ENCODE results near the gene STX16. TPM values are rescaled to one million over a fixed set of nuclear protein-coding genes. Genes with fewer than 3 reads are reported as not detected.

Gene STX16
- total and polyA plus RNA-seq, 2 donors (not counting 1 experiment from before 2014, with no cell fraction given), result 39.3 to 64.9 TPM

DNA sequence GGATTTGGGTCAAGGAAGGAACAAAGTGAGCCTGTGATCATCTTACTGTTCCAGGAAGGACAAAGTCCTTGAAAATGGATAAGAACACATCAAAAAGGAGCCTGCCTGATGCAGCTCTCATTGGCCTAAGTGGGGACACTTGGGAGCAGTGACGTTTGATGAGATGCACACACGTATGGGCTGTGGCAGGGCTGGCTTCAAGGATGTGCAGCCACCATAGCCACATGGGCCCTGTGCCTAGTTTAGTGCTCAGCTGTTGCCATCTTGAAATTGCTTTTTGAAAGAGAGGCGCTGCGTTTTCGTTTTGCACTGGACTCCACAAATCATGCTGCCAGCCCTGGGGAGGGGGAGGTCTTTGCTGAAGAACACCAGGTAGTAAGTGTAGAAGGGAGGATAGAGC lies 34.9 kb downstream of the STX16 start:
- Histone ChIP-seq H3K4me1 (ENCODE audit: control insufficient read depth, extremely low read depth, insufficient read depth, low read length) (no peaks in the 10 kb centered on the region), H3K27ac (ENCODE audit: insufficient read depth, low read length) (no peak overlapping the region), H3K36me3 (ENCODE audit: control insufficient read depth, insufficient read depth, low read length) (no peaks in the 10 kb centered on the region), H3K4me3 (replicated peaks in 1 of 4; ENCODE audit: control extremely low read depth in 1 of 4, insufficient read depth in 1 of 4, low read depth in 3 of 4, low read length in 4 of 4) (no peak overlapping the region), H3K9ac (ENCODE audit: insufficient read depth, low read length) (no peak overlapping the region), H3K79me2 (ENCODE audit: control insufficient read depth, insufficient read depth, low read length) (no peaks in the 10 kb centered on the region), H3K9me3 (ENCODE audit: control insufficient read depth, insufficient read depth, low read depth, low read length) (no peaks in the 10 kb centered on the region), H4K20me1 (ENCODE audit: control insufficient read depth, extremely low read depth, insufficient read depth, low read length) (no peaks in the 10 kb centered on the region), H2AFZ (ENCODE audit: low read length) (no peak overlapping the region), H3K27me3 (ENCODE audit: control insufficient read depth, insufficient read depth, low read length) (no peaks in the 10 kb centered on the region), H3K4me2 (ENCODE audit: extremely low read depth, insufficient read depth, low read length) (no peak overlapping the region)
- no peak for TF ChIP-seq EZH2 (IDR thresholded peaks at IDR 0.05; ENCODE audit: low read length, missing control alignments)
- TF ChIP-seq, protein P1, sequence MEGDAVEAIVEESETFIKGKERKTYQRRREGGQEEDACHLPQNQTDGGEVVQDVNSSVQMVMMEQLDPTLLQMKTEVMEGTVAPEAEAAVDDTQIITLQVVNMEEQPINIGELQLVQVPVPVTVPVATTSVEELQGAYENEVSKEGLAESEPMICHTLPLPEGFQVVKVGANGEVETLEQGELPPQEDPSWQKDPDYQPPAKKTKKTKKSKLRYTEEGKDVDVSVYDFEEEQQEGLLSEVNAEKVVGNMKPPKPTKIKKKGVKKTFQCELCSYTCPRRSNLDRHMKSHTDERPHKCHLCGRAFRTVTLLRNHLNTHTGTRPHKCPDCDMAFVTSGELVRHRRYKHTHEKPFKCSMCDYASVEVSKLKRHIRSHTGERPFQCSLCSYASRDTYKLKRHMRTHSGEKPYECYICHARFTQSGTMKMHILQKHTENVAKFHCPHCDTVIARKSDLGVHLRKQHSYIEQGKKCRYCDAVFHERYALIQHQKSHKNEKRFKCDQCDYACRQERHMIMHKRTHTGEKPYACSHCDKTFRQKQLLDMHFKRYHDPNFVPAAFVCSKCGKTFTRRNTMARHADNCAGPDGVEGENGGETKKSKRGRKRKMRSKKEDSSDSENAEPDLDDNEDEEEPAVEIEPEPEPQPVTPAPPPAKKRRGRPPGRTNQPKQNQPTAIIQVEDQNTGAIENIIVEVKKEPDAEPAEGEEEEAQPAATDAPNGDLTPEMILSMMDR (conservative IDR thresholded peaks at IDR 0.05 in 1 of 2, IDR thresholded peaks at IDR 0.05 in 1 of 2; ENCODE audit: low read depth in 1 of 2, low read length in 2 of 2), result no peak
- DNase-seq (ENCODE audit: low read depth in 2 of 2), result no peak

GRCh38 chr20:58688414-58688813 lies 37.3 kb downstream of the STX16 start:
- Histone ChIP-seq H2AFZ (ENCODE audit: low read length) (no peak overlapping the region), H3K27ac (ENCODE audit: insufficient read depth, low read length) (no peak overlapping the region), H3K9me3 (ENCODE audit: control insufficient read depth, insufficient read depth, low read depth, low read length) (no peaks in the 10 kb centered on the region), H4K20me1 (ENCODE audit: control insufficient read depth, extremely low read depth, insufficient read depth, low read length) (no peaks in the 10 kb centered on the region), H3K36me3 (ENCODE audit: control insufficient read depth, insufficient read depth, low read length) (peaks cover 1% of the 10 kb centered on the region), H3K9ac (ENCODE audit: insufficient read depth, low read length) (no peak overlapping the region), H3K4me2 (ENCODE audit: extremely low read depth, insufficient read depth, low read length) (no peak overlapping the region), H3K79me2 (ENCODE audit: control insufficient read depth, insufficient read depth, low read length) (no peaks in the 10 kb centered on the region), H3K27me3 (ENCODE audit: control insufficient read depth, insufficient read depth, low read length) (no peaks in the 10 kb centered on the region), H3K4me1 (ENCODE audit: control insufficient read depth, extremely low read depth, insufficient read depth, low read length) (peaks cover 5% of the 10 kb centered on the region), H3K4me3 (replicated peaks in 1 of 4; ENCODE audit: control extremely low read depth in 1 of 4, insufficient read depth in 1 of 4, low read depth in 3 of 4, low read length in 4 of 4) (no peak overlapping the region)
- TF ChIP-seq, protein P1 (conservative IDR thresholded peaks at IDR 0.05 in 1 of 2, IDR thresholded peaks at IDR 0.05 in 1 of 2; ENCODE audit: low read depth in 1 of 2, low read length in 2 of 2), result no peak
- no peak for TF ChIP-seq EZH2 (IDR thresholded peaks at IDR 0.05; ENCODE audit: low read length, missing control alignments)
- no peak for DNase-seq (ENCODE audit: low read depth in 2 of 2)

GRCh38 chr20:58688840-58689239 lies 37.8 kb downstream of the STX16 start:
- no peak overlapping the region for H3K27ac ChIP-seq (ENCODE audit: insufficient read depth, low read length)
- no peak overlapping the region for H3K4me2 ChIP-seq (ENCODE audit: extremely low read depth, insufficient read depth, low read length)
- H3K4me1 ChIP-seq (ENCODE audit: control insufficient read depth, extremely low read depth, insufficient read depth, low read length), result peaks cover 8% of the 10 kb centered on the region
- H2AFZ ChIP-seq (ENCODE audit: low read length), result no peak overlapping the region
- no peak for DNase-seq (ENCODE audit: low read depth in 2 of 2)
- no peak overlapping the region for H3K4me3 ChIP-seq (replicated peaks in 1 of 4; ENCODE audit: control extremely low read depth in 1 of 4, insufficient read depth in 1 of 4, low read depth in 3 of 4, low read length in 4 of 4)
- no peaks in the 10 kb centered on the region for H3K9me3 ChIP-seq (ENCODE audit: control insufficient read depth, insufficient read depth, low read depth, low read length)
- no peak overlapping the region for H3K9ac ChIP-seq (ENCODE audit: insufficient read depth, low read length)
- TF ChIP-seq, protein P1 (conservative IDR thresholded peaks at IDR 0.05 in 1 of 2, IDR thresholded peaks at IDR 0.05 in 1 of 2; ENCODE audit: low read depth in 1 of 2, low read length in 2 of 2), result no peak
- TF ChIP-seq EZH2 (IDR thresholded peaks at IDR 0.05; ENCODE audit: low read length, missing control alignments), result no peak
- no peaks in the 10 kb centered on the region for H3K27me3 ChIP-seq (ENCODE audit: control insufficient read depth, insufficient read depth, low read length)
- H3K36me3 ChIP-seq (ENCODE audit: control insufficient read depth, insufficient read depth, low read length), result peaks cover 1% of the 10 kb centered on the region
- no peaks in the 10 kb centered on the region for H4K20me1 ChIP-seq (ENCODE audit: control insufficient read depth, extremely low read depth, insufficient read depth, low read length)
- H3K79me2 ChIP-seq (ENCODE audit: control insufficient read depth, insufficient read depth, low read length), result no peaks in the 10 kb centered on the region
